Activated CD4-positive, alpha-beta T cell treated with anti-CD3 and anti-CD28 coated beads for 48 hours (primary cell): ENCODE data around the gene NCBP2.

ENCODE experiments used
- DNase-seq: peaks from one replicate; pipeline ENCODE4 v3.0.0-alpha.2; 2020

Gene NCBP2

GRCh38 chr3:196942226-196942914, at the start of gene NCBP2:
Gene NCBP2, minus strand, starts transcription at chr3:196942528. Its CDS starts 25 bp downstream, at chr3:196942503.
- peak; percentile 100 for DNase-seq

GRCh38 chr3:196991581-196992460, 49.5 kb upstream of the NCBP2 start:
- DNase-seq: no peak

- DNase-seq: no peak
Observed at GRCh38 chr3:196990601-196991007, 48.3 kb upstream of the NCBP2 start.

- DNase-seq: no peak
Observed at GRCh38 chr3:196989721-196990262, 47.5 kb upstream of the NCBP2 start.

GRCh38 chr3:196988241-196989029, 46.1 kb upstream of the NCBP2 start:
- DNase-seq: no peak

- no peak for DNase-seq
Observed at GRCh38 chr3:196987022-196987421, 44.7 kb upstream of the NCBP2 start.

GRCh38 chr3:196985954-196986885, 43.9 kb upstream of the NCBP2 start:
- DNase-seq: no peak

- DNase-seq: no peak
Observed at GRCh38 chr3:196985298-196985697, 43.0 kb upstream of the NCBP2 start.

GRCh38 chr3:196983186-196983585, 40.9 kb upstream of the NCBP2 start:
- no peak for DNase-seq

- no peak for DNase-seq
Observed at GRCh38 chr3:196981657-196982056, 39.3 kb upstream of the NCBP2 start.

GRCh38 chr3:196979545-196979944, 37.2 kb upstream of the NCBP2 start:
- no peak for DNase-seq

GRCh38 chr3:196976941-196977340, 34.6 kb upstream of the NCBP2 start:
- no peak for DNase-seq

GRCh38 chr3:196975349-196975748, 33.0 kb upstream of the NCBP2 start:
- no peak for DNase-seq

- DNase-seq: no peak
Observed at GRCh38 chr3:196974661-196975060, 32.3 kb upstream of the NCBP2 start.

GRCh38 chr3:196971094-196971698, 28.9 kb upstream of the NCBP2 start:
- no peak for DNase-seq

GRCh38 chr3:196970547-196971093, 28.3 kb upstream of the NCBP2 start:
- DNase-seq: no peak

- peak; percentile 77 for DNase-seq
Observed at GRCh38 chr3:196969660-196970546, 27.6 kb upstream of the NCBP2 start.

GRCh38 chr3:196969134-196969659, 26.9 kb upstream of the NCBP2 start:
- DNase-seq: peak; percentile 59

GRCh38 chr3:196968233-196969133, 26.2 kb upstream of the NCBP2 start, which contains the start of gene PIGZ:
Gene PIGZ, minus strand, starts transcription at chr3:196968833. Its CDS starts 16,802 bp downstream, at chr3:196952031.
- peak; percentile 50 for DNase-seq
